Measurements from ENCODE around the gene HDGFL2.
"Not testable (repeated sequence)": the region's sequence is repeated elsewhere in the genome, so short reads cannot be mapped to it uniquely, and the experiment has no call there.

Gene HDGFL2

DNA sequence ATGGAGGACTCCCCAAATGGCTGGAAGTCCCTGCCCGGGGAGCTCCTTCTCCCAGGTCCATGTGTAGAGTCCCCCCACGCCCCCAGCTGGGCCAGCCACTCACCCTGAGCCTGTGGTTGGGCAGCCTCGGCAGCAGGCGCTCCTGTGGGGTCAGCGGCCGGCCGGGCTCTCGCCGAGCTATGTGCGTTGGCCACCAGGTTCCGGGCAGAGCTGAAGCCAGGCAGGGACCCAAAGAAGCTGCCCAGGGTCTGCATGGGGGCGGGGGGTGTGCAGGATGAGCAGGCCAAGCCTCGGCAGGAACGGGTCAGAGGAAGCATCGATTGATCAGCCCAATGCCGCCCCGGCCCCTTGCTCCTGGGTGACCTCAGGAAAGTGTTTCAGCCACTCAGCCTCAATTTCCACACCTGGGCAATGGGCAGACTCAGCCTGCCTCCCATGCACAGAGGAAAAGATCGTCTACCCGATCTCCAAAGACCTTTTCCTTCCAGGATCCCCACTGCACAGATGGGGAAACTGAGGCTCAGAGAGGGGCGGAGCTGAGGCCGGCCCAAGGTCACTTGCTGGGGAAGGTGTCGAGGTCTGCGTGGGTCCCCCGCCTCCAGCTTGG is 45.5 kb downstream of the HDGFL2 start:
- DNase-seq = no peak

DNA sequence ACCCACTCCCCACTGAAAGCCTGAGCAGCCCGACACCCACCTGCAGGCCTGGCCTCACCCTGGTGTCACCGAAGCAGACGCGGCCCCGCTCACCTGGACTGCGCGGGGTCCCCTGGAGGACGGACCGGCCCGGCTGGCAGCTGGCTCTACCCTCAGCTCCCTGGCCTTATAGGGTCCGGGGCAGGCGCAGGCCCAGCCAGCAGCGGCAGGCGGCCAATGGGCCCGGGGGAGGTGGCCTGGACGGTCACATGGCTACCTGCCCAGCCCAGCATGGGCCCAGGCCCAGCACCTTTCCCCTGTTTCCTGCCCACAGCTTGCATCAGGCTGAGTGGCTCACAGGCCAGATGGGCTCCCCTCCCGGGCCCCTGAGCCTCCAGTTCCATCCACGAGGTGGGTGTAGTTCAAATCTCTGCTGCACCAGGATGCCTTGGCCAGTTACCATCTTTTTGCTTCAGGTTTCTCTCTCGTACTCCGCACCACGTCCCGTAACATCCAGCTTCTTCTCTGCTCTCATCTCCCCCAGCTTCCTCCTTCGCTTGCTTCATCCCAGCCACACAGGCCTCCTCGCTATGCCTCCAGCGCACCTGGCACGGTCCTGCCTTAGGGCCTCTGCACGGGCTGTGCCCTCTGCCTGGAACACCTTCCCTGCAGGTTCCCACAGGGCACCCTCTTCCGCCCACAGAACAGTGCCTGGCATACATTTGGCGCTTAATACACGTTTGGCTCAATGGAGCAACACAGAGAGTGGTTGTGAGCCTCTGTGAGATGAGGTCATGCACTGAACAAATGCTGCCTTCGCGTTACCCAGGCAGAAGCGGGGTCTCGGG is 46.5 kb downstream of the HDGFL2 start, which contains the start of gene PLIN4:
Gene PLIN4 (minus strand): TSS at position 142 of the 827 bp plus-strand sequence. CDS start 214 bp downstream, outside the sequence.
- DNase-seq = no peak

DNA sequence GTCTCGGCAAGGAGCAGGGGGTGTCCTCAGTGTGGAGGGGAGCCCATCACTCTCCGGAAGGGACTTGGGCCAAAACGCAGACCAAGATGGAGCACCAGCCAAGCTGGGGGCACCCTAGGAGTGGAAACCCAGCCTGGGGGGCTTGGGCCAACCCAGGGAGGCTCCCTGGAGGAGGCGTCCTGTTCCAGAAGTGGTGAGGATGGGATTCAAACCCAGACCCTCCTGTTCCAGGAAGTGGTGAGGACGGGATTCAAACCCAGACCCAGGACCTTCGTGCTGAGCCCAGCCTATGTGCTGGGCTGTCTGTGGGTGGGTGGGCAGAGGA is 47.0 kb downstream of the HDGFL2 start:
- DNase-seq = no peak

DNA sequence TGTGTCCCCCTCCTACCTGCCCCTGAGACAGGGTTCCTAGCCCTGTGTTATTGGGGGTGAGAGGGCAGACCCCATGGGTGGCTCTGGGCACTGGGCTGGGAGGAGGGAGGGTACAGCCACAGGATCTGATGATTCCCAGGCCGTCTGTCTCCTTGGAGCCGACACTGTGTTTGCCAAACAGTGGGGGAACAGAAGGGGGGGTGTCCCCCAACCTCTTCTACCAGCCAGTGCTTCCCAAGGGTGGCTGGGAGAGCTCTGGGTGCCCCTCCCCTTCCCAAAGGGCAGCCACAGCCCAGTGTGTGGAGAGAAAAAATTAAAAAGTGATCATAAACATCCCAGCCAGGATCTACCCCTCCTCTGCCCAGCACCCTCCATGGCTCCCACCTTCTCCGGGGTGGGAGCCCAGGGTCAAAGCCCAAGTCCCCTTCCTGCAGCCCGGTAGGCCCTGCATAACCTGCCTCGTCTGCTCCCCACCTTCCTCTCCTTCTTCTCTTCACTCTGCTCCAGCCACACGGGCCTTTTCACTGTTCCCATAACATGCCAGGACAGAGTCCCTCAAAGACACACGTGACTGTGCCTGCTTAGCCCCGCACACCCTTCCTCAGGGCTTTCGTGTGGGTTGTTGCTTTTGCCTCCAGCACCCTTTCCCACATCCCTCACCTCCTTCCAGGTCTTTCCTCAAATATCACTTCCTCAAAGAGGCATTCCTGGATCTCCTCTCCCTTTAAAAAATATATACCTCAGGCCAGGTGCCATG is 47.6 kb downstream of the HDGFL2 start:
- no peak for DNase-seq

DNA sequence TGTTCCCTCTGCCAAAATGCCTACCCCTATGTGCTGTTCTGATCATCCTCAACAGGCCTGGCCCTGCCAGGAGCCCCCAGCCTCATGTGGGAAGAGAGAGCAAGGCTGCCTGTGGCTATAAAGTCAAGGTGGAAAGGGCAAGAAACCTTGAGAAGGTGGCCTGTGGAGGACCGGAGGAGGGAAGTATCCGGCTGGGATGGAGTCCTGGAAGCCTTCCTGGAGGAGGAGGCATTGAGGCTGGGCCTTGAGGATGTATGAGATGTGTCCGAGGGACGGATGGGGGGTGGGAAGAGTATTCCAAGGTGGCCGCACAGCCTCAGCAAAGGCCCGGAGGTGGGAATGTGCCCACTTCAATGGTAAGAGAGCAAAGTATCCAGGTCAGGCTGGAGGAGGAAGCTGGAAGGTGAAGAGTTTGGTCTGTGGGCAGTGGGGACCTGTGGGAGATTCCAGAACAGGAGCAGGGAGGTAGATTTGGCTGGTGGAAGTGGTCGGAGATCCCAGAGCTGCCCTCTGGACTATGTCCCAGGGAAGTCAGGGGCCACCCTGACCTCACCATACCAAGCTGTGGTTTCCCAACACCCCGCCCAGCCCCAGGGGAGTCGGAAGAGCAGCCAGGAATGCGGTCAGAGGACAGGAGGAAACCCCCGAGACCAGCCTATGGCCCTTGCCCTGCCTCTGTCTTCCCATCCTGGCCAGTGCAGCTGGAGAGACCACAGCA is 49.2 kb downstream of the HDGFL2 start:
- no peak for DNase-seq

DNA sequence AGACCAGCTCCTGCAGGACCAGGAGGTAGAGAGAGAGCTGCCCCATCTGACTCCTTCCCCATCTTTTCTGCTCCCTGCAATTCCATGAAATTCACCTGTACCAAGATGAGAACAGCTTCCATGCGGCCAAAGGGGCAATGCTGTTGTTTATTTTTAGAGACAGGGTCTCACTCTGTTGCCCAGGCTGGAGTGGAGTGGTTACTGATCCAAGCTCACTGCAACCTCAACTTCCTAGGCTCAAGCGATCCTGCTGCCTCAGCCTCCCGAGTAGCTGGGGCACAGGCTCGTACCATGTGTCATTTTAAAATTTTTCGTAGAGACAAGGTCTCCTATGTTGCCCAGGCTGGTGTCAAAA is 49.8 kb downstream of the HDGFL2 start:
- no peak for DNase-seq

DNA sequence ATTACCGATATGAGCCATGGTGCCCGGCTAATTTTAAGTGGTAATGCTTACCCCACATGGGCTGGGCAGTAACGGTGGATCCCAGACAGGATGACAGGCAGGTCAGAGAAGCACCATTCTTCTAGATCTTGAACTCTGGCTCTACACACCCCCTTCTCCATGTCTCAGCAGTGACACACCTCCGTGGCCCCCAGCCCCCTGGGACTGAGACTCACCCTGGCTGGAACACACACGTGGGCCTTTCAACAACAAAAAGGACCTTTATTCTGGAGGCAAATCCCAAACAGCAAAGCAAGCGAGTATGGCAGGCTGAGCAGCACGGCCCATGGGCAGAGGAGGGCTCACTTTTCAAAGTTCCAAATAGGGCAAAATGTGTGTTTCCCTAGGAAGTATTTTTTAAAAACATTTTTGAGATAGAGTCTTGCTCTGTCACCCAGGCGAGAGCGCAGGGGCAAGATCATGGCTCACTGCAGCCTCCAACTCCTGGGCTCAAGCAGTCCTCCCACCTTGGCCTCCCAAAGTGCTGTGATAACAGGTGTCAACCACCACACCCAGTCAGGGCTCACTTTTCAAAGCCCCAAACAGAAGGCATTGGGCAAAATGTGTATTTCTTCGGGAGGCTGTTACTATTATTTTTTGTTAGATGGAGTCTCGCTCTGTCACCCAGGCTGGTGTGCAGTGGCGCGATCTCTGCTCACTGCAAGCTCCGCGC is 50.4 kb downstream of the HDGFL2 start:
- no peak for DNase-seq

DNA sequence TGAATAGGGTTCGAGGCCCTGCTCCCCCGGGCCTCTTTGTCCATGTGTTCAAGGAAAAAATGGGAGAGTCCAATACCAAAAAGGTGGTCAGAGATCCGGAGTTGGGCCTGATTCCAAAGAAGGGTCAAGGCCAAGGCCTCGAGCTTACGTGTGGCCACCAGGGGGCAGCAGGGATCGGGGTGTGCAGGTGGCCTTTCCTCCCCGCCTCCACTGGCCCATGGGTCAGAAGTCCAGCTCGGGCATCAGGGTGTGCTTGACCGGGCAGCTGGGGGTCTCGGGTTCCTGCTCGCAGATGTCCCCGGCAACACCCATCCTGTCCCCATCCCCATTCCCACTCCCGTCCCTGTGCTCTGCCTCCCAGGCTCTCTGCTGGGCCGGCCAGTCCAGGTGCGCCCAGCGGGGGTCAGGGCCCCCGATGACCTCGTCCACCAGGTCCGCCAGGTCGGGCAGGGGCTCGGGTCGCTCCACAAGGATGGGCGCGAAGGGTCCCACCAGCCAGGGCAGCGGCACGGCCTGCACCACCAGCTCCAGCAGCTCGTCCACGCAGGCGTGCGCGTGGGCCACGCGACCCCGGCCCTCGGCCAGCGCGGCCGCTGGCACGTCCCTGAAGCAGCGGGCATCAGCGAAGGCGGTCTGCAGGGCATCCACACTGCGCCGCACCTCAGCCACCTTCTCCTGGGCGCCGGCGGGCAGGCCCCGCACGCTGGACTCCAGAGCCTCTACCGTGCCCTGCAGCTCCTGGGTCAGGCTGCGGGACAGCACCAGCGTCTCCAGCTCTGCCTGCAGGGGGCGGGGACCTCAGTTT is 51.4 kb downstream of the HDGFL2 start:
- peak; percentile 74 for DNase-seq

DNA sequence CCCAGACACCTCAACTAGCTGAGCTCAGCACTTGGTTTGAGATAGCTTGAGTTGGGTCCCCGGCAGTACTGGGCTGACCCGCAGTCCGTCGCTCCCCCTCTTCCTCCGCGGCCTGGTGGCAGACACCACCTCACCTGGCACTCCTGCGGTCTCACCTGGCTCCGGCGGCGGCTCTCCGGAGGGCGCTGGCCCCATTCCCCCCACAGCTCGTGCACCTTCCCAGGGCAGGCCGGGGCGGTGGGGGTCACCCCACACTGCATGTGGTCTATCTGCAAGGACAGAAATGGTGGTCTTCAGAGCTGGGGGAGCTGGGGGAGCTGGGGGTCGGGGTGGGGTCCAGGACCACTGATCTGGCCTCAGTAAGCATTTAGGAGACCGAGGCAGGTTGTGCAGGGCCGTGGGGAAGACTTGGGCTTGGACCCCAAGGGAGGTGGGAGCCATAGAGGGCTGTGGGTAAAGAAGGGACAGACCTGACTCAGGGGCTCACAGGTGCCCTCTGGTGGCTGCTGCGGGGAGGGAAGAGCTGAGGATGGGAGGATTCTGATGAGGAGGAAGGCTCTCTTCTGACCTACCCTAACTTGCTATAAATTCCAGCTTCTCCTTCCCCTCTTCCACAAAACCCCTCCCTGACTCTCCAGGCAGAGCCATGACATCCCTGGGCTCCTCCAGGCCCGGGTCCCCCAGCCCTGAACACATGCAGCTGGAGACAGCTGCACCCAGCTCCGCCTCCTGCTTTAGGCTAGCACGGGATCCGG is 52.9 kb downstream of the HDGFL2 start:
- DNase-seq = peak; percentile 88

DNA sequence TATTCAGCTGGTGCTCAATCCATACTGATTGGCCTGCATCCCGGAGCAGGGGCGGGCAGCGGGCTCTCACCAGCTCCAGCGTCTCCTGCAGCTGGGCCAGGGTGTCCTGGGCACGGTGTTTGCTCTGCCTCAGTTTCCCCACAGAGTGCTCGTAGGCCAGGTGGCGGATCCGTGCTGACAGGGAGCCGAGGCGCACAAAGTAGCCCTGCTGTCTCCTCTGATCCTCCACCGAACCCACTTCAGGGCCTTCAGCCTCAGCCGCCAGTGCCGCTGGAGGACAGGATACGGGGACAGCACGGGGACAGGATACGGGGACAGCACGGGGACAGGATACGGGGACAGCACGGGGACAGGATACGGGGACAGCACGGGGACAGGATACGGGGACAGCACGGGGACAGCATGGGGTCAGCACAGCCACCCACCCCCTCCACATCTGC is 53.5 kb downstream of the HDGFL2 start:
- no peak for DNase-seq

DNA sequence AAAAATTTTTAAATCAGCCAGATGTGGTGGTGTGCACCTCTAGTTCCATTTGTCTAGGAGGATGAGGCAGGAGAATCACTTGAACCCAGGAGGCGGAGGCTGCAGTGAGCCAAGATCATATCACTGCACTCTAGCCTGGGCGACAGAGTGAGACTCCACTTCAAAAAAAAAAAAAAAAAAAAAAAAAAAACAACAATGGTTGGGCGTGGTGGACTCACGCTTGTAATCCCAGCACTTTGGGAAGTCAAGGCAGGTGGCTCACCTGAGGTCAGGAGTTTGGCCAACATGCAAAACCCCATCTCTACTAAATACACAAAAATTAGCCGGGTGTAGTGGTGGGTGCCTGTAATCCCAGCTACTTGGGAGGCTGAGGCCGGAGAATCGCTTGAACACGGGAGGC is 55.3 kb downstream of the HDGFL2 start:
- not testable (repeated sequence) for DNase-seq

DNA sequence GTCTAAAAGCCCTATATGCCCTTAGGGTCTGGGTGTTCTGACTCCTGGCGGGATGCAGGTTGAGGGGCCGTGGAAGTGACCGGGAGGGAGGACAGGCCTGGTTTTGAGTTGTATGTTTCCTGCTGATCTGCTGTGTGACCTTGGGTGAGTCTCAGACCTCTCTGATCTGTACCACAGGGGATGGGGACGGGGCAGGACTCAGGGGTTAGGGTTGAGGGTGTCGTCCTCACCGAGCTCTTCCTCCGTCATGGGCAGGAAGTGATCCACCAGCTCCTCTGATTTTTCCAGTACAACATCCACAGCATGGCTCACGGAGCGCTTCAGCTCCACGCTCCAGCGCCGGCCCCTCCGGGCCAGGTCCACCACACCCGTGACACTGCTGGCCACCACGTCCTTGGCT is 56.7 kb downstream of the HDGFL2 start:
- no peak for DNase-seq

DNA sequence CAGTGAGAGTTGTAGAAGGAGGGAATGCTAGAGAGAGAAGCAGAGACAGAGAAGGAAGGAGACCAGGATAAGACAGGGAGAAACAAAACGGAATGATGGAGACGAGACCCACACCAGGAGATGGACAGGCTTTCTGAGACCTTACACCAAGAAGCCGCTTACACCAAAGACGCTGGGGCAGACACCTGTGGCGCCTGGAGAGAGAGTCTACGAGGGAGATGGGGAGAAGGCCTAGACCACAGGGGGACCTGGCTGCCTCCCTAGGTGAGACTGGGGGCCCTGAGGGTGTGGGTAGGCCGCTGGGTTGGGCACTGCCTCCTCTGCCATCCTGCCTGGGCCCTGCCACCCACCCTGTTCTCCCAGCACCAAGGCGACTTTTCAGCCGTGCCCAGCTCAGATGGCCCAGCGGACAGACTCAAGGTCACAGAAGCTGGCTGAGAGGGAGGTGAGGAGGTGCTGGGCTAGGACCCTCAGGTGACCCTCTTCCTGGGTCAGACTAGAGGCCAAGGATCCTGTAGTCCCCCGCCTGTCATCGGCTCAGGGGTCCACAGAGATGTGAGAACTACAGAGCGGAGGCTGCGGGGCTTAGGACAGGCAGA is 57.9 kb downstream of the HDGFL2 start:
- no peak for DNase-seq

DNA sequence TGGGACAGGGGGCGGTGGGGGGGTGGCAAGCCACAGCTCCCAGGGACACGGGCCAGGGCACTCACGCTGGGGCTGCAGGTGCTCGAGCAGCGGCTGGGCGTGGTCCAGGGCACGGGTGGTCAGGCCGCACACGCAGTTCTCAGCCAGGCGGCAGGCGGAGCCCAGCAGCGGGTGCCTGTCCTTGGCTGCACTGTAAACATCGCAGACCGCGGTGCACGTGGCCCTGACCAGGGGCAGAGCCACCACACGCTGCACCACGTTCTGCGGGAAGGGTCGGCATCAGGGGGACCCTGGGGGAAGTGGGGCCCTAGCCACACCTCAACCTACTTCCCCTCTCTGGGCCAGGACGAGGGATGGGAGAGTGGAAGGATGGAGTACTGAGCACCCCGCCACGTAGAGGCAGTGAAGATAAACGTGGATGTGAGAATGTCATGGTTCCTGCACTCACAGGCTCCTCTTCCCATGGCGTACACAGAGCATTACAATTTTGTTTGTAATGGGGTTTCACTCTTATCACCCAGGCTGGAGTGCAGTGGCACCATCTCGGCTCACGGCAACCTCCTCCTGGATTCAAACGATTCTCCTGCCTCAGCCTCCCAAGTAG is 59.6 kb downstream of the HDGFL2 start:
- no peak for DNase-seq

DNA sequence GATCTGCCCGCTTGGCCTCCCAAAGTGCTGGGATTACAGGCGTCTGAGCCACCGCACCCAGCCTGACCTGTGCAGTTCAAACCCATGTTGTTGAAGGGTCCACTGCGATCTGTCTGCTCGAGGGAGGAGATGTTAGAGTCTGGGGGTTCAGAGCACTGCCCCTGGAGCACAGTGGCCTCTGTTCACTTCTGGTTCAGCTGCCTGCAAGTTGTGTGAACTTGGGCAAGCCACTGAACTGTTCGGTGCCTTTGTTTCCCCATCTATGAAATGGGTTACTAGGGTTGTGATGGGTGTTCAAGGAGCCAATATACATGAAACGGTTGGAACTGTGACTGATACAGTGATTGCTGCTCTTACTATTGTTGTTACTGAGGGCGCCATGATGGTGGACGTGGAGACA is 61.2 kb downstream of the HDGFL2 start:
- no peak for DNase-seq

DNA sequence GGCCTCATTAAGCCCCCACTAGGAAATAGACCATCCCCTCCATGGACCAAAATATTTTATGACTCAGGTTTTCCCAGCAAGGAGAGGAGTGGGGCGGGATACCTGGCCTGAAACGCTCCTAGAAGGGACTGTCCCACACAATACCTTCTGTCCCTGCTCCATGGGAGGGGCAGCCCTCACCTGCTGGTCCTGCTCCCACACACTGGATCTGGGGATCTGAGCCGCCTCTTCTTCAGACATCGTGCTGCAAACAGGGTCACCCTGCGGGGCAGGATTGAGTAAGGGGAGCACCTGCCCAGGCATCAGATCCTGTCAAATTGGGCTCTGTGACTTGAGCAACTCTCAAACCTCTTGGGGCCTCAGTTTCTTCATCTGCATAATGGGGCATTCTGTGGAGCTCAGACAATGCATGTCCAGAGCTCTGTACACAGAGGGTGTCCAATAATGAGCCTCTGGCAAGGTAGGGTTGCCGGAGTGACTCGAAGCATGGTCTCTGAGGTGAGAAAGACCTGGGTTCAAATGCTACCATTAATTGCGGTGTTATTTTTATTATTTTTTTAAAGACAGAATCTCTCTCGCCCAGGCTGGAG is 61.8 kb downstream of the HDGFL2 start:
- no peak for DNase-seq

DNA sequence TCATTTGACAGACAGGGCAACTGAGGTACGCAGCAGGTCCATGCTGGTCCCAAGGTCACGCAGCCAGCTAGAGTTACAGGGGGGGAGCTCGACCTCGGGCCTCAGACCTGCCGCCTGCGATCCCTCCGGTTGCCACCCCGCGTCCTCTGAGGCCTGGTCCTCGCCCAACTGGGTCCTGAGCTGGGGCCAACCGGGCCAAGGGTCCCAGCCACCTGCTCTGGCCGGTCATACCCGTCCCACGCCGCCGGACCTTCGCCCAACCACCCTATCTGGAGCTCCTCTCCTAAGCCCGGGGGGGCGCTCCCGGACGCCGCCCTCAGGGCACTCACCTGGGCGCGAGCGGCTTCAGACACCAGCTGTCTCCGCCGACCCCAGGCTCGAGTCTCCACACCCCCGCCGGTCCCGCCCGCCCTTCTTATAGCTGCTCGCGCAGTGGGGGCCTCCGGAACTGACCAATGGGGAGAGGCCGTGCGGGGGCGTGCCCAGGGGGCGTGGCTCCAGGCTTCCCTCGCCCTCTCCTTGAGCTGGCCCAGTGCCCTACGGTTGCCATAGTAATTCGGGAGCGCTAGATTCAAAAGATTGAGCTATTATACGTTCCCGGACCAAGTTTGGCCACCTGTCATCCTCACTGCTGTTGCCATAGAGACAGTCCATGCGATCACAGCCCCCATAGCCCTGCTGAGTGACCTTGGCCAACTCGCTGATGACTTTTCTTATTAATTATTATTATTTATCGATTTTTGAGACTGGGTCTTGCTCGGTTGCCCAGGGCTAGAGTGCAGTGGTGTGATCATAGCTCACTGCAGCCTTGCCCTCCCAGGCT is 63.0 kb downstream of the HDGFL2 start, which contains the start of gene PLIN5:
Gene PLIN5 (minus strand): TSS at position 389 of the 823 bp plus-strand sequence. CDS start 1,150 bp downstream, outside the sequence.
- DNase-seq = peak; percentile 76

DNA sequence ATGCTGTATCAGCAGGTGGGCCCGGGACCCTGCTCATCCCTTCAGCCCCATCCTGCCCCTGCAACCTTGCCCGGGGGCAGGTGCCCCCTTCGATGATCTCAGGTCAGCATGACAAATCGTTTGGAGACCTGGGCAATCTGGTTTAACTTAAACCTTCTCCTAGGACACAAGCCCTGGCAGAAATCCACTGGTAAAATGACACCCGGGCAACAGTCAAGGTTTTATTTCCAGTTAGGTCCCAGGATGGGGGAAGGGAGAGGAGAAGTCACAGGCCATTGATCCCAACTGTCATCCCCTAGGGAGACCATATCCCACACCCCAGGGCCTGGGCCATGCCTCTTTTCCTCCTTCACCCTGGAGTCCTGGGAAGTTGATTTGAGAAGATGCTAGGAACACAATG is 64.7 kb downstream of the HDGFL2 start:
- no peak for DNase-seq
